Skeletal muscle satellite cell (primary cell): ENCODE measurements around the gene NEB.
"Not testable (repeated sequence)": the region's sequence is repeated elsewhere in the genome, so short reads cannot be mapped to it uniquely, and the experiment has no call there.

Experiments
- H3K27me3 ChIP-seq: 2 replicates; pipeline ENCODE4 v1.7.0; 2013; ENCODE audit warnings: low read length; ENCODE audit not compliant: control insufficient read depth, insufficient read depth
- H3K36me3 ChIP-seq: 2 replicates; pipeline ENCODE4 v1.7.0; 2013; ENCODE audit warnings: mild to moderate bottlenecking, control low read depth, low read length; ENCODE audit not compliant: insufficient read depth
- H3K4me1 ChIP-seq: 2 replicates; pipeline ENCODE4 v1.7.0; 2013; ENCODE audit warnings: low read length; ENCODE audit not compliant: control insufficient read depth, insufficient read depth
- H3K4me2 ChIP-seq: 2 replicates; pipeline ENCODE4 v1.7.0; 2013; ENCODE audit warnings: mild to moderate bottlenecking, low read length
- H3K4me3 ChIP-seq: 2 replicates; pipeline ENCODE4 v1.7.0; 2013; ENCODE audit warnings: low read length
- H3K9ac ChIP-seq: 2 replicates; pipeline ENCODE4 v1.7.0; 2013; ENCODE audit warnings: mild to moderate bottlenecking, low read depth, low read length, moderate library complexity
- H3K9me3 ChIP-seq: replicated peaks from 2 replicates; pipeline ENCODE4 v1.7.0; 2013; ENCODE audit warnings: mild to moderate bottlenecking, control low read depth, low read length

The NEB gene

DNA sequence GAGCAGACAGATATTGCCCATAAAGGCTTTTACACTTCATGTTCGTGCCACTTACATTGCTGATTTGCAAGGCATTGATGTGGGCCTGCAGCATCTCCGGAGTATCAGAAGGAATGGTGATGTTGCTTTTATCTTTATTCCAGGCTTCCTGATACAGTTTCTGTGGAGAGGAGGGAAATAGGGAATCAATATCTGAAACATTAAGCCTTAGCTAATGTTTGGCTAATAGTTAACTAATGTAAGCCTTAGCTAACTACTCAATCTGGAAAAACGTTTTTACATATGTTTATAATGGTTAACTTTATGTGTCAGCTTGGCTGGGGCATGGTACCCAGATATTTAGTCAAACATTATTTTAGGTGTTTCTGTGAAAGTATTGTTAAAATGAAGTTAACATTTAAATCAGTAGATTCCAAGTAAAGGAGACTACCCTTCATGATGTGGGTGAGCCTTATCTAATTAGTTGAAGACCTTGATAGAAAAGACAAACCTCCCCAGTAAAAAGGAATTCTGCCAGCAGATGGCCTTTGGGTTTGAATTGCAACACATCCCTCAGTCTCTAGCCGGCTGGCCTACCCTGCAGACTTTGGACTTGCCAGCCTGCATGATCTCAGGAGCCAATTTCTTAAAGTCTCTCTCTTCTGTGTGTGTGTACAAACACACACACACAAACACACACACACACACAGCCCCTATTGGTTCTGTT lies 137.2 kb downstream of the NEB start:
- not testable (repeated sequence) for H3K36me3 ChIP-seq, H3K4me3 ChIP-seq, H3K9me3 ChIP-seq, H3K4me1 ChIP-seq, H3K9ac ChIP-seq, H3K4me2 ChIP-seq, H3K27me3 ChIP-seq

GRCh38 chr2:151591908-151592255 lies 142.4 kb downstream of the NEB start:
- H3K4me3 ChIP-seq, H3K9ac ChIP-seq, H3K4me2 ChIP-seq: not testable (repeated sequence)

DNA sequence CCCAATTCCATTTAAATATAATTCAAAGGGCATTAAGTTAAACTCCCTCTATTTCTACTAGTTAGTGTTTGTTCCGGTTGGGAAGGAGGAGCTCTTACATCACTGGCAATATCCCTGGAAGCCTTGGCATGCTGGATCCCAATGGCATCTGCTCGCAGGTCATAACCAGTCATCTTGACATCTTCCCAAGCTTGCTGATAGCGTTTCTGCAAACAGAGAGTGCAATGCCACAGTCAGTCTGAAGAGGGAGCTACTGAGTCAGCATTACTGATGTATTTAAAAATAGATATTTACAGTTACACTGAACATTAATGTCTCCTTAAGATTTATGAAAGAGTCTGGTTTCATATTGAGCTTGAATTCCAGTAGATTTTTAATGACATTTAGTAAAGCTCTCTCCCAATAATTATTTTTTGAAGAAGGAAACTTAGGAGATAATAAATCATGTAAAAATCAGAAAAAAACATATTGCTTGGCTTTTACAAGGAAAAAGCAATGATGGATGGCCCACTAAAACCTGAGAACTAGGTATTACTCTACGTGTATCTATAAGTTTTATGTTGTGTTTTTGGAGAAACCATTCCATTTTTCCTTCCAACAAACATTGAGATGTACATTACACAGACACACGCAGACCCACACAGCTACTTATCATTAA lies 142.9 kb downstream of the NEB start:
- H3K27me3 ChIP-seq, H3K9ac ChIP-seq, H3K4me2 ChIP-seq, H3K4me3 ChIP-seq, H3K36me3 ChIP-seq, H3K9me3 ChIP-seq, H3K4me1 ChIP-seq: not testable (repeated sequence)

More at GRCh38 chr2:151591908-151592255, 142.4 kb downstream of the NEB start:
- not testable (repeated sequence) for H3K4me1 ChIP-seq, H3K27me3 ChIP-seq, H3K9me3 ChIP-seq, H3K36me3 ChIP-seq

DNA sequence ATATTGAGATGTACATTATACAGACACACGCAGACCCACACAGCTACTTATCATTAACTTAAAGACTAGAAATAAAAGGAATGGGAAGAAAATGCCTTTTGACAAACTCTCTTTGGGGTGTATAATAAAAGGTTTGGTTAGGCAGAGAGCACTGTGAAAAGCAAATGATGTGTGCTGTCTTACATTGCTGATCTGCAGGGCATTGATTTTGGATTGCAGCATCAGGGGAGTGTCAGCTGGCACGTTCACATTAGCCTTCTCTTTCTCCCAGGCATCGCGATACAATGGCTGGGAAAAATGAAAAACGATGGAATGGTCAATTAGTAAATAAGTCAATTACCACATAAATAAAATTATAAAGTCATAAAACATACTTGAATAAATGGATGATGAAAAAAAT lies 153.0 kb downstream of the NEB start:
- H3K9me3 ChIP-seq, H3K4me1 ChIP-seq, H3K4me3 ChIP-seq, H3K27me3 ChIP-seq, H3K9ac ChIP-seq, H3K4me2 ChIP-seq, H3K36me3 ChIP-seq: not testable (repeated sequence)

DNA sequence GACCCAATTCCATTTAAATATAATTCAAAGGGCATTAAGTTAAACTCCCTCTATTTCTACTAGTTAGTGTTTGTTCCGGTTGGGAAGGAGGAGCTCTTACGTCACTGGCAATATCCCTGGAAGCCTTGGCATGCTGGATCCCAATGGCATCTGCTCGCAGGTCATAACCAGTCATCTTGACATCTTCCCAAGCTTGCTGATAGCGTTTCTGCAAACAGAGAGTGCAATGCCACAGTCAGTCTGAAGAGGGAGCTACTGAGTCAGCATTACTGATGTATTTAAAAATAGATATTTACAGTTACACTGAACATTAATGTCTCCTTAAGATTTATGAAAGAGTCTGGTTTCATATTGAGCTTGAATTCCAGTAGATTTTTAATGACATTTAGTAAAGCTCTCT lies 153.6 kb downstream of the NEB start:
- not testable (repeated sequence) for H3K9me3 ChIP-seq, H3K4me3 ChIP-seq, H3K27me3 ChIP-seq, H3K4me2 ChIP-seq, H3K4me1 ChIP-seq, H3K9ac ChIP-seq, H3K36me3 ChIP-seq

DNA sequence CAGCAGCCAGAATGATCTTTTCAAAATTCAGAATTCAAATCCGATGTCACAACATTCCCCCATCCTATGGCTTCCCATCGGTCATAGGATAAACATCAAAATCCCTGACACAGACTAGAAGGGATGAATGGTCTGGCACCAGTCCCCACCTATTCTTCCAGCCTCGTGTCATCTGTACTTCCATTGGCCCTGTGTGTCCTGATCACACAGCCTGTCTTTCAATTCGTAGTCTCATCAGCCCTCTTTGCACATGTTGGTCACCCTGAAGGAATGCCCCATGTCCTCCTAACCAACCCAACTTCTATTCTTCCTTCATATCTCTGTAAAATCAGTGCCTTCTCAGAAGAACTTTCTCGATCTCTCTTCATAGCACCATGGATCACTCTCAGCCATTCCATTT lies 157.2 kb downstream of the NEB start:
- Histone ChIP-seq H3K36me3 (no peaks in the 10 kb centered on the region), H3K4me2 (no peak overlapping the region), H3K27me3 (no peaks in the 10 kb centered on the region), H3K4me1 (no peaks in the 10 kb centered on the region), H3K9me3 (no peaks in the 10 kb centered on the region), H3K4me3 (no peak overlapping the region), H3K9ac (no peak overlapping the region)

DNA sequence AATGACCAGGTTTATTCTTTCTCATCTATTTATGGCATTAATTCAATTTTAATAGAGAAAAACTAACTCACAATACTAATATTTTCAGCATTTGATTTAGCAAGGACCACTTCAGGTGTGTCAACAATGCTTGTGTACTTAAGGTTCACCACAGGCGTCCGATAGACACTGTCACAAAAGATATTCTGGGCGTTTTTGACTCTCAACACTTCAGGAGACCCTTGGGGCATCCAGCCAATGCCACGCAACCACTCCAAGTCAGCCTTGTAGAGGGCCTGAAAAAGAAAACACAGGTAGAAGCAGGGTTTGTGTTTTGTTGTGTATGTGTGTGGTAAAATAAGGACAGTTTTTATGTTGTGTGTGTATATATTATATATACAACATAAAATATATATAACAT lies 158.2 kb downstream of the NEB start:
- no peaks in the 10 kb centered on the region for H3K27me3 ChIP-seq
- H3K4me2 ChIP-seq: no peak overlapping the region
- H3K9me3 ChIP-seq: no peaks in the 10 kb centered on the region
- no peaks in the 10 kb centered on the region for H3K36me3 ChIP-seq
- H3K4me1 ChIP-seq: no peaks in the 10 kb centered on the region
- H3K4me3 ChIP-seq: no peak overlapping the region
- H3K9ac ChIP-seq: no peak overlapping the region

GRCh38 chr2:151575338-151575737 lies 158.9 kb downstream of the NEB start:
- H3K4me1 ChIP-seq: no peaks in the 10 kb centered on the region
- H3K4me2 ChIP-seq: no peak overlapping the region
- H3K9ac ChIP-seq: no peak overlapping the region
- H3K4me3 ChIP-seq: no peak overlapping the region
- no peaks in the 10 kb centered on the region for H3K9me3 ChIP-seq
- no peaks in the 10 kb centered on the region for H3K36me3 ChIP-seq
- no peaks in the 10 kb centered on the region for H3K27me3 ChIP-seq

DNA sequence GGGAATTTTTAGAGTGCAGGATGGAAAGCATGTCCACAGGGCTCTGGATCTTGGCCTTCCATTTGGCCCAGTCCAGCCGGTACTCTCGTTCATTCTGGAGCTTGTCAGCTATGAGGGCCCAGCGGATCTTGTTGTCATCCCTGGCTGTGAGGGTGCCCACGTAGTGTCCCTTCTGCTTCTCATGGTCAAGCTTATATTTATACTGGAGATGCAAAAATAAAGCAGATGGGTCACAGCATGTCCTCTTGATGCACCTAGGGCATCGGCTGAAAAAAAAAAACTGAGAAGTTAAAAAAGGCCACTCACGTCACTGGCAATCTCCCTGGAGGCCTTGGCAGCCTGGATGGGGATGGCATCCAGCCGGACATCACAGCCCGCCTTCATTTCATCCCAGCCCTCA lies 164.1 kb downstream of the NEB start:
- no peaks in the 10 kb centered on the region for H3K27me3 ChIP-seq
- H3K9me3 ChIP-seq: no peaks in the 10 kb centered on the region
- no peaks in the 10 kb centered on the region for H3K36me3 ChIP-seq
- H3K4me2 ChIP-seq: no peak overlapping the region
- no peaks in the 10 kb centered on the region for H3K4me1 ChIP-seq
- no peak overlapping the region for H3K9ac ChIP-seq
- no peak overlapping the region for H3K4me3 ChIP-seq

DNA sequence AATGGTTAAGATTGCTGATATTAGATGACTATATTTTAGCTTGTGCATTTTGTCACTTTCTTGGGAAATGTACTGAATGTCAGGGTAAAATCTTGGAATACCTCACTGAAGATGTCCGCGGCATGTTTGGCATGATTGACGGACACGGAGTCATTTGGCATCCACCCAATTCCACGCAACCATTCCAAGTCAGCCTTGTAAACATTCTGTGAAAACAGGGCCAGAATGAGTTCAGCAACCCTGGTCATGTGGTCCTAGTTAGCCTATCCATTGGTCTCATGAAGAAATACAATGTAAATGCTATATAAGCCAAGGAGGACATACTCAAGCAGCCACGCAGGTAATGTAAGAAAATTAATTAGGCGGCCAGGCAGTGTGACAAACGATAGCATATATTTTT lies 165.1 kb downstream of the NEB start:
- Histone ChIP-seq H3K9ac (no peak overlapping the region), H3K36me3 (no peaks in the 10 kb centered on the region), H3K4me1 (no peaks in the 10 kb centered on the region), H3K27me3 (no peaks in the 10 kb centered on the region), H3K4me2 (no peak overlapping the region), H3K9me3 (no peaks in the 10 kb centered on the region), H3K4me3 (no peak overlapping the region)

GRCh38 chr2:151568501-151568900 lies 165.8 kb downstream of the NEB start:
- H3K27me3 ChIP-seq: no peaks in the 10 kb centered on the region
- H3K36me3 ChIP-seq: no peaks in the 10 kb centered on the region
- no peak overlapping the region for H3K4me2 ChIP-seq
- H3K9me3 ChIP-seq: no peaks in the 10 kb centered on the region
- H3K4me3 ChIP-seq: no peak overlapping the region
- H3K4me1 ChIP-seq: no peaks in the 10 kb centered on the region
- H3K9ac ChIP-seq: no peak overlapping the region

DNA sequence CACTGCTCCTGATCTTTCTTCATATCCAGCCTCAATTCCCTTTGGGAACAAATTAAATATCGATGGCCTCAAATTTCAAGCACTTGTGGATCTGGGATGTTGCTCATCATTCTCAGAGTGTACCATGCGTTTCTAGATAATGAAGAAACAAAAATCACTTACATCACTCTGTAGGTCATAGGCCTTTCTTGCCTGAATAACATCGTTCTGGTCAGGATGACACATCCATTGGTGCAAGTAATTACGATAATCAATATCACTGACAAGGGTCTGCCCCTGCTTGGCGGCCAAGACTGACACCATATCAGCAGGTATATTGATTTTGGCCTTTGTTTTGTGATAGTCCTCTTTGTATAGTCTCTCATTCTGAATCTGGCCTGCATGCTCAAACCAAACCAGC lies 167.3 kb downstream of the NEB start:
- H3K4me2 ChIP-seq: no peak overlapping the region
- H3K4me3 ChIP-seq: no peak overlapping the region
- no peaks in the 10 kb centered on the region for H3K36me3 ChIP-seq
- H3K9me3 ChIP-seq: no peaks in the 10 kb centered on the region
- H3K27me3 ChIP-seq: no peaks in the 10 kb centered on the region
- no peaks in the 10 kb centered on the region for H3K4me1 ChIP-seq
- H3K9ac ChIP-seq: no peak overlapping the region
